Panc1 (cell line): ENCODE results near the gene EEF2K.
A peak's percentile ranks its signal among the peaks of the same experiment; 100 is the strongest.

Source experiments
- CTCF ChIP-seq: fragments of 450-650 bp; IDR thresholded peaks from 2 replicates; pipeline ENCODE4 v1.5.1; 2017; ENCODE audit warnings: mild to moderate bottlenecking
- SIN3A ChIP-seq: IDR thresholded peaks from 2 replicates; pipeline ENCODE4 v1.6.1; 2012; ENCODE audit warnings: low read depth, mild to moderate bottlenecking, low read length, moderate library complexity, borderline replicate concordance; ENCODE audit not compliant: insufficient read depth
- TCF7L2 ChIP-seq: IDR thresholded peaks from 2 replicates; pipeline ENCODE4 v1.6.1; 2011; ENCODE audit warnings: mild to moderate bottlenecking, low read depth, low read length, inconsistent platforms

GRCh38 chr16:22190081-22190775 is 15.8 kb upstream of the EEF2K start:
- TF ChIP-seq CTCF (no peak), SIN3A (peak; percentile 55; the same call in 1 of the 2 replicates), TCF7L2 (no peak)
